HG02610 (cell line): ENCODE data around the gene BOC.

Experiments used
- ATAC-seq: cut with Tn5 transposase; IDR thresholded peaks from one replicate; pipeline ENCODE4 v1.9.1; 2021; ENCODE audit warnings: mild to moderate bottlenecking, moderate library complexity; ENCODE audit not compliant: unreplicated experiment

The BOC gene

GRCh38 chr3:113285226-113285625 lies 73.9 kb downstream of the BOC start:
- no peak for ATAC-seq

- no peak for ATAC-seq
Measured at GRCh38 chr3:113285741-113286140, 74.4 kb downstream of the BOC start.

GRCh38 chr3:113286524-113286923 lies 75.2 kb downstream of the BOC start:
- ATAC-seq = no peak

GRCh38 chr3:113287111-113287802 lies 75.9 kb downstream of the BOC start:
- ATAC-seq = no peak

- no peak for ATAC-seq
Measured at GRCh38 chr3:113287803-113288648, 76.7 kb downstream of the BOC start.

GRCh38 chr3:113288881-113289280 lies 77.5 kb downstream of the BOC start:
- ATAC-seq = no peak

GRCh38 chr3:113291572-113291971 lies 80.2 kb downstream of the BOC start:
- ATAC-seq = no peak

GRCh38 chr3:113292933-113293332 lies 81.6 kb downstream of the BOC start:
- ATAC-seq = no peak

- no peak for ATAC-seq
Measured at GRCh38 chr3:113293348-113293747, 82.0 kb downstream of the BOC start.

- no peak for ATAC-seq
Measured at GRCh38 chr3:113295463-113295862, 84.1 kb downstream of the BOC start.

GRCh38 chr3:113297287-113297686 lies 85.9 kb downstream of the BOC start:
- no peak for ATAC-seq

- no peak for ATAC-seq
Measured at GRCh38 chr3:113297841-113298240, 86.5 kb downstream of the BOC start.

- ATAC-seq = no peak
Measured at GRCh38 chr3:113300596-113300995, 89.2 kb downstream of the BOC start.

GRCh38 chr3:113304102-113304501 lies 92.7 kb downstream of the BOC start:
- no peak for ATAC-seq

- ATAC-seq = no peak
Measured at GRCh38 chr3:113304856-113305540, 93.6 kb downstream of the BOC start.

GRCh38 chr3:113310960-113311359 lies 99.6 kb downstream of the BOC start:
- no peak for ATAC-seq

GRCh38 chr3:113312416-113312815 lies 101.1 kb downstream of the BOC start:
- no peak for ATAC-seq

- no peak for ATAC-seq
Measured at GRCh38 chr3:113314923-113315322, 103.6 kb downstream of the BOC start.

GRCh38 chr3:113329757-113330156 lies 118.4 kb downstream of the BOC start:
- no peak for ATAC-seq

GRCh38 chr3:113330742-113331141 lies 119.4 kb downstream of the BOC start:
- ATAC-seq = no peak

- ATAC-seq = no peak
Measured at GRCh38 chr3:113331187-113331586, 119.8 kb downstream of the BOC start.
